SH-SY5Y (cell line): ENCODE data around the gene TRIM23.

Experiments
- GATA2 ChIP-seq: IDR thresholded peaks from 2 replicates; pipeline ENCODE4 v1.6.1; 2011; ENCODE audit warnings: mild to moderate bottlenecking, low read depth, low read length
- GATA3 ChIP-seq: IDR thresholded peaks from 2 replicates; pipeline ENCODE4 v1.6.1; 2011; ENCODE audit warnings: low read depth, mild to moderate bottlenecking, low read length, moderate library complexity

- TF ChIP-seq GATA2 (no peak), GATA3 (no peak)
Observed at GRCh38 chr5:65624025-65624570, at the start of gene TRIM23.
